Inflammatory macrophage (primary cell): Measurements from ENCODE around the gene CCDC24.

Source experiments
- DNase-seq, 2 donors: peaks; one replicate each; pipeline ENCODE4 v3.0.0-alpha.2; 2020 to 2022

CCDC24 gene

GRCh38 chr1:44027320-44027719, 35.9 kb downstream of the CCDC24 start:
- DNase-seq: no peak

GRCh38 chr1:44029260-44029910, 38.0 kb downstream of the CCDC24 start:
- no peak for DNase-seq

DNA sequence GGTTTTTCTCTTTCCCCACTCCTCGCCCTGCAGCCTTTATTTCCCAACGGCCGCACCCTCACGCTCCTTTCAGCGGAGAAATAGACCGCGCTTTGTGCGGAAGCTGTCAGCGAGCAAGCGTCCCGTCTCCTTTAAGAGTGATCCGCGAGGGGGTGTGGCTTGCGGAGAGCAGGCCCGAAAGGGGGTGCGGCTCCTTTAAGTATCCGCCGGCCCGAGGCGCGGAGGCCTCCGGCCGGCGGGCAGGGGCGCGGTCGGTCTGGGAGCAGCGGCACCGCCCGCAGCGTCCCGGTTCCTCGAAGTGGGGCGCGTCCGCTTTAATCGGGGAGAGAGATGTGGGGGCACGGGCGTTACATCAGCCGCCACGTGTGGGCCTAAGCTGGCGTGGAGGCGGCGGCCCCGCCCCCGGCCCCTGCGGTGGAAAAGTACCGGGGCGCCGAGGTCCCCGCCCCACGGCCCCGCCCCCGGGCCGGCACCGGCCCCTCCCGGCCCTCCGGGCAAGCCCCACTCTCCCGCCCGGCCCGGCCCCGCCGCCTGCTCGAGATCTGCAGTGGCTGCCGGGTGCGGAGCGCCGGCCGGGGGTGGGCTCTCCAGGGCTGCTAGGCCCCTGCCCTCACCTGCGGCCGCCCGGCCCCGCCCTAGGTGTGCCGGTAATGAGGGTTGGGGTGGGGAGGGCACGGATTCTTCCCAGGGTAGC, 38.7 kb downstream of the CCDC24 start:
- DNase-seq: peak; percentile 87 to 90

- peak; percentile 2 to 10 for DNase-seq
These were observed 39.3 kb downstream of the CCDC24 start for GRCh38 chr1:44030605-44031251.

- no peak for DNase-seq
These were observed 40.1 kb downstream of the CCDC24 start, which contains the start of gene SLC6A9 for GRCh38 chr1:44031252-44032169. TSS of gene SLC6A9 (minus strand) at chr1:44031462. CDS start at chr1:44024277, 7,185 bp downstream.

DNA sequence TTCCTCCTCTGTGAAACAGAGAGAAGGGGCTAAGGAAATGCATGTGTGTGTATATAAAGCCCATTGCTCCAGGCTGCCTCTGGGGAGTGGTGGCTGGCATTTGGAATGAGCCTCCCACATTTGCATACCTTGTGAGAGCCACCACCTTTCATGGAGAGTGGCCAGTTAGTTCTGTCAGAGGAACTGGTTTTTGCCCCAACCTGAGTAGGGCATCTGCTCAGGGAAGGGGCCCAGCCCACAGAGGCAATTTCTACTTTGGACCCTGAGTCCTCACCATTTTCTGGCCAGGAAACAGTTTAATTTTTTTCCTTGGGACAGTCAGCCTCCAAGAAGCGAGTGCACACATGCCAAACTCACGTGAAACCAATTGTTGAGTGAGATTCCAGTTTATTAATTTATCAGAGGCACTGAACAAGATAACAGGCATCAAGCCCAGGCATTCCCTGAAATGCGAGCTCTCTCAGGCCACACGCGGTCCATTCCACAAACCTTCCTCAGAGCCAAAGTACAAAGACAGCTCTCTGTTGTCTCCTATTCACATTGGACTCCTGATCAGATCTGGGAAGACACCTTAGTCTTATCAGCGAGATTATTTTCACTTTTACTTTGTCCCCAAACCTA, 40.9 kb downstream of the CCDC24 start:
- DNase-seq: no peak

DNA sequence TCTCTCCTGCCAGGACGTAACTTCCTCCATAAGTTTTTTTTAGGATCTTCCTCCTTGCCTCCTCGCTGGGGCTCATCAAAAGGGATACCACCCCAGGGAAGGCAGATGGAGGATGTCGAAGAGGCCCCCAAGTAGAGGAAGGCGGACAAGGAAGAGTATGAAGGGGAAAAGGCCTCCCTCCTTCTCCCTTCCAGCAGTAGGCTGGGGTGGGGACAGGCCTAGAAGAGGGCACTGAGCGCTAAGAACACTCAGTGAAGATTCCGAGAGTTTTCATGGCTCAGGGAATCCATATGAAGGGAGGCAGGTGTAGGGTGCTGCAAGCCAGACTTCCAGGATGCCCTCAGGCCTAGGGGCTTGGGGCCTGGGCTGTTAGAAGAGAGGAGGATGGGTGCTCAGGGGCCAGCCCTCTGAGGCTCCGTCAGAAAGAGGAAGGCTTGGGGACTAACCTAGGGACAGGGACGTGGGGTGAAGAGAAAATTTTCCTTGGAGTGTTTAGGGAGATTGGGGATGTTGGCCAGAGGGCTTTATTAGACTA, 41.7 kb downstream of the CCDC24 start:
- DNase-seq: no peak

GRCh38 chr1:44033756-44034155, 42.4 kb downstream of the CCDC24 start:
- no peak for DNase-seq

GRCh38 chr1:44034423-44034822, 43.0 kb downstream of the CCDC24 start:
- no peak for DNase-seq

DNA sequence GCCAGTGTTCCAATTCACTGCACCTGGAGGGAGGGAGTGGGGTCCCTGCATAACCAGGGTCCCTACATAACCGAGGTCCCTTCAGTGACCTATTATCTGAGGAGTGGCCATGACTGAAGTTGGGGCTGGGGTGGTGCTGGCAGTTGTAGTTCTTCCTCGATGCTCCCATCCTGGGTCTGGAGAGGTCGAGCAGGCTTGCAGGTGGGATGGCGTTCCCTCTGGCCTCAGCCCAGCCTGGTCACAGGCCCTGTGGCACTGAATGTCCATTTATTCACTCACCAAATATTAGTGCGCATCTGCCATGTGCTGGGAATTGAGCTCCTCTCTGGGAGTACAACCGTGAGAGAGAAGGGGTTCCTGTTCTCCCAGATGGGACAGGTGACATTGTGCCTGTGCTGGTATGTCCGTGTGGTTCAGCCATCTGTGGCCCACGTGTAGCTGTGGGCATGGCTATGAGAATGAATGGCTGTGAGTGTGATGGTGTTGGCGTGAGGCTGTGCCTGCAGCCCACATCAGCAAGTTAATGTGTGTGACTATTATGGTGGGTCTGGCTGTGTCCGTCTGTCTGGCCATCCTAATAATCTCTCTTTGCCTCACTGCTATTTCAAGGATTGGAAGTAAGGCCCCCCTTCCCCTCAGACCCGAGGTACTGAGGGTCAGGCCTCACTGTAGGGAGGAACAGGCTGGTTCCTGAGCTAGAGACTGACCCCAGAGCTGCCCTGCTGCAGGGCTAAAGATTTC, 43.7 kb downstream of the CCDC24 start:
- no peak for DNase-seq

DNA sequence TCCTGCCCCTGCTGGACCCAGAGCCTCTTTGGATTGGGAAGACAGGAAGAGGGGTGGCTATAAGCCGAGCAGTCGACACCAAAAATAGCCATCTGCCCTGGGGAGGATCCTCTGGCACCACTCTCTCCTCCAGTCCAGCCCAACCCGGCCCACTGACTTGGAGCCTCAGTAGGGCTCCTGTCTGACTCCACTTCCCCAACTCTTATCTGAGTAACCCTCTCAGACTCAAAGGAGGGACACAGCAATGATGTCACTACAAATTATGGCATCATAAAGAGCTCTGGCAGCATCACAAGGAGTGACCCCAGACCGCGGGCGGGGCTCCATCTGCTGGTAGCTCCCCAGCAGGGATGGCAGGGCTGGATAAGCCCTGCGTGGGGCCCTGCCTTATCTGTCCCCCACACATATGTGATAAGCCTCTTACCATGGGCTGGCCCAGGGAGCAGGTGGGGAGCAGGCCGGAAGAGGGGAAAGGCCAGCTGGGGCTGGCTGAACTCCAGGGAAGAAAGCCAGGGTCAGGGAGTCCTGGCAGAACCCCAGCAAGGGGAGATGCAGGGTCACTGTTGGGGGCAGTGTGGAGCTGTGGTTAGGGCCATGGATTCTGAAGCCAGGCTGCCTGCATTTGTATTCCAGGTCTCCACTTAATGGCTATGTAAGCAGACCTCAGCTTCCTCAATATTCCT, 44.5 kb downstream of the CCDC24 start:
- no peak for DNase-seq

- peak; percentile 64 to 76 for DNase-seq
These were observed 45.2 kb downstream of the CCDC24 start for GRCh38 chr1:44036409-44037139.

DNA sequence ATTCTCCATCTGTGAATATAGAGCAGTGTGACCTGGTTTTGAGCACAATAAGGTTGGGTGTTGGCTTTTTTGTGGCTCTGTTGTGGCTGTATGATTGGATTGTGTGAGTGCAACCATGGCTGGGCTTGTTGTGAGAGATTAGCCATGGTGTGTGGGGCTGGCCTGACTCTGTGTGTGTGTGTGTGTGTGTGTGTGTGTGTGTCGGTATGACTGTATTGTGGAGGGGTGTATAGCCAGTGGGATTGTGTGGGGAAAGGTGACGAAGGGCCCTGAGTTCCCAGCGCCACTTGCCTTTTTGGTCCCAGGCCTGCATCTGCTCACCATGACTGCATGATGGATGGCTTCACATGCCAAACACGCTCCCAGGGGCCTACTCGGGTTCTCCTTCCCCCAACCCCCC, 45.8 kb downstream of the CCDC24 start:
- DNase-seq: no peak

- no peak for DNase-seq
These were observed 47.7 kb downstream of the CCDC24 start for GRCh38 chr1:44038876-44039657.

DNA sequence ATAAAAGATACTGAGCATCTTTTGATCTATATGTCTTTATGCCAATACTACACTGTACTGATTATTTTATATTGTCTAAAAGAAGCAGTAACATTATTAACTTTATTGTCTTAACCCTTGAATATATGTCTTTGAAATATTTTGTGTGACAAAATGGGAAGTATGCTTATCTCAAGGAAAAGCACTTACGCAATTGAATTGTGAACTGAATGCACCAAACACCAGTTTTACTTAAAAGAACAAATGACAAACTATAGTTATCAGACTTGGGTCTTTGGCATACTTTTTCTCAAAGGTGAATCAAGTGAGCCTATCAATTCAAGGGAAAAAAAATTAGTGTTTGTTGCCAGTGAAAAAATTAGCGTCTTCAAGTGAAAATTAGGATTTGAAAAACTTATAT, 49.0 kb downstream of the CCDC24 start:
- DNase-seq: no peak

DNA sequence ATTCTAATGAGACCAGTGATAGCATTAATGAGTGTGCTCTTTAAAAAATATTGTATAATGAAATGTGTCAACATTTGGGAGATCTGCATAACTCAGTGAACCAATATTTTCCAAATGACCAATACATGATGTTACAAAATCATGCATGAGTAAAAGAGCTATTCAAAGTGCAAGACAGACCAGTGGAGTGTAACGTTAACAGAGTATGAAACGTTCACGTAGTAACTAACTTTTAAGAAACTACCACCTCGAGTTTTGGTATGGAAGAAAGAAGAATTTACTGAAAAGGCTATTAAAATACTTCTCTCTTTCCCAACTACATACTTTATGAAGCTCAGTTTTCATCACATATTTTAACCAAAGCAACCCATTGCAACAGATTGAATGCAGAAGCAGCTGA, 49.4 kb downstream of the CCDC24 start:
- peak in 1 of 2 donors; percentile 21 for DNase-seq

DNA sequence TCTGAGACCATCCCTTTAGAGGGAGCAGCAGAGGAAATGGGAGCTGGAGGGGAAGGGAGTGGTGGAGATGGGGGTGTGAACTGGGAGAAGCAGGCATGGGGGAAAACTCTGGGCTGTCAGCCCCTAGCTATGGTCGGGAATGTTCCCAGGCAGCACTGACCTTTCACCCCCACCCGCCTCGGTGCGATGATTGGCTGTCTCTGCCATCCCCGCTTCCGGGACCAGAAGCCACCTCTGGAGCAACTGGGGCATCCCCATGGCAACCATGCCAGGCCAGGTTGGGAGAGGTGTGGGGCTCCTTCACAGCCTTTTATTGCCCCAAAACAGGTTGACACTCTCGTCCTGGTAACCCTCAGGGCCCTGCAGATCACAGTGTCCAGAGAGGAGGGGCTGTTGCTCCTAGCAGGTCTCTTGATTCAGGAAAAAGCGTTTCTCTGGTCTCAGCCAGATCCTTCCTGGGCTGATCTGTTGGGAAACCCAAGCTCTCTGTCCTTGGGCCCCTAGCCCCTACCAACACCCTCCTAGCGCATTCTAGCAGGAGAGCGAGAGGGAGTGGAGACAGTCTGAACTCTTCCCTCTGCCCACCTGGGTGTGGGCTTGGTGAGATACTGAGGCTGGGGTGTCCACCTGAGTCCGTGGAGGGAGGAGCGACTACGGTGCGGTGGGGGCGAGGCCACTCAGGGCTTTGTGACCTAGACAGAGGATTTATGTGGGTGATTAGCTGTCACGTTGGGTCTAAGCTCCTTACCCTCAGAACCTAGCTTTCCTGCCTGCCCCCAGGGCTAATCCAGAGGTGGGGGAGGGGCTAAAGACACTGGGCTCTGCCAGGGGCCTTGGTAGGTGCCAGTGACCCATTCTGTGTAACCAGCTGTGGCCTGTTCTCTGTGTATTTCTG, 52.0 kb downstream of the CCDC24 start:
- DNase-seq: no peak
